Brain pericyte (primary cell): Measurements from ENCODE around the gene SUPV3L1.

ENCODE experiments used
- DNase-seq: peaks from one replicate; pipeline ENCODE4 v3.0.0-alpha.2; 2012; ENCODE audit warnings: low read depth, low spot score

The SUPV3L1 gene

DNA sequence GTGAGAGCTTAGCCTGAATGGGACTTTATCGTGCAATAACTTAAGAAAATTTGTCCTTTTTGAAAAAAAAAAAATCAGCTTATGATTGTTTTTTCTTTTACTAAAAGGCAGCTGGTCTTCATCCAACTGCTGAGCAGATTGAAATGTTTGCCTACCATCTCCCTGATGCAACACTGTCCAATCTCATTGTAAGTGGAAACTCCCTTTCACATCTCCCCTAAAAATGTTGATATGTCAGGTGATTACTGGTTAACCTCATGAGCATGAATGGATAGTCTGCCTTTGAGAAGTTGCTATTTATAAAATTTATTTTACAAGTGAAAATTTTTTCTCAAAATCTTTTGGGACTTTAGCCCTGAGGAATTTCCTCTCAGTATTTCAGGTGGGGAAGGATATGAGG is 22.3 kb downstream of the SUPV3L1 start:
- DNase-seq, result no peak

DNA sequence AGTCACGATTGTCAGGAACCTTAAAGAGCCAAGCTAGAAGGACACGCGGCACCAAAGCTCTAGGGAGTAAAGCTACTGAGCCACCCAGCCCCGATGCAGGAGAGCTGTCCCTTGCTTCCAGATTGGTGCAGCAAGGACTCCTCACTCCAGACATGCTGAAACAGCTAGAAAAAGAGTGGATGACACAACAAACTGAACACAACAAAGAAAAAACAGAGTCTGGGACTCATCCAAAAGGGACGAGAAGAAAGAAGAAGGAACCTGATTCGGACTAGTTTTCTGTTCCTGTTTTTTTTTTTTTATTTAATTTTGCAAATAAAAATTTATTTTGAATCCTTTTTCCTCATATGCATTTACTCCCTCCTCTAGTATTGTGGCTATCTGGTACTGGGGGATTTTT is 28.7 kb downstream of the SUPV3L1 start:
- DNase-seq, result no peak

DNA sequence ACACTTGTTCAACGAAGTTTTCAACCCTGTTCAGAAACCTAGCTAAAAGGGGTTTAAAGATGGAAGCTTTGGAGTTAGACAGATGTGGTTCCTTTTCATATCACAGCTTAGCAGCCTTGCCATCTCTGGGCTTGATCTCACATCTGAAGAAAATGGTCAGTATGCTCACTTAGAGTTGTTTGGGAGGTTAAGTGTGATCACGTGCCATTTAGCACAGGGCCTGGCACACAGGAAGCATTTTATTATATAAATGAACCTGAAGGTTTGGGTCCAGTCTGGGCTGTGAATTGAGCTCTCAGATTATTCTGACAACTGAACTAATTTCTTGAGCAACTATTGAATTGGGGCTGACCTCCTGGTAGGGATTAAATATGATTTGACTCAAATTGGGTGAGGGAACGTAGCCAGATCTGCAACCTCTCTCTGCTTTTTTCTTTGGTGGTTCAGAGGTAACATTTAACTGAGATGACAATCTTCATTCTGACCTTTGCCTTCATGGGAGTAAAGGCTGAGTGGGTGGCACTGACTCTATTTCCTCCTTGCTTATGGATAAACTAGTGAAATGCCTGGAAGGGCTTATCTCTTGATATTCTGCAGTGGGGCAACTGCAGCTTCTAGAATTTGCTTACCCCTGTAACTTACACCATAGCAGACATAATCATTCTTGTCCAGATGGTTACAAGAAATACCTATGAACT is 29.9 kb downstream of the SUPV3L1 start:
- DNase-seq, result no peak

DNA sequence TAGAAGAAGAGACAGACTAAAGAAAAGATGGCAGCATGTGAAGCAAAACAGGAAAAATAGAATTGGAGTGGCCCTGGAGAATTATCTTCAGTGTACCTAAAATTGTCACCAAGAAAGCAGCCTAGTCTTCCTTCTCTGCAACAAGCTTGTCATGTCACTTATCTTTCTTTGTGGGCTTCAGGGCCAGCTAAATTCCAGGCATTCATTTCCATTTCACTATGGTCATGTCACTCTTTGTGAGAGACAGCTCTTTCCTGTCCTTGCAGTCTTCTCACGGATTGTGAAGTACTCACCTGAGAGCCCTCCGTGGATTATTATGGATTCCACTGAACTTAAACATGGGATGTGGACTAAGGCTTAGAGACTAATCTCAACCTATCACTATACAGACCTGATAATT is 31.1 kb downstream of the SUPV3L1 start:
- no peak for DNase-seq

DNA sequence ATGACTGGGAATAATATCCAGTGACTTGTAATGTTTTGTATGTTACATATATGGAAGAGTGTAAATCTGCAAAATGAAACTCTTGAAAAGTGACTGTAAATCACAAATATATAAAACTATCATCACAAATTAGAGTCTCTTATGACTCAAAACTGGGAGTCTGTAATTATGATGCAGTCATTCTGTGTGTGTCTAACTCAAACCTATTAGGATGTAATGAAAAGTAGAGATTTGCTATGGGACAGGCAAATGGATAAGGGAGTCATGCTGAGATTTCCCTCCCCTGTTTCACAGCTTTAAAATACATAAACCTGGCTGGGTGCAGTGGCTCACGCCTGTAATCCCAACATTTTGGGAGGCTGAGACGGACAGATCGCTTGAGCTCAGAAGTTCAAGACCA is 31.5 kb downstream of the SUPV3L1 start:
- no peak for DNase-seq

DNA sequence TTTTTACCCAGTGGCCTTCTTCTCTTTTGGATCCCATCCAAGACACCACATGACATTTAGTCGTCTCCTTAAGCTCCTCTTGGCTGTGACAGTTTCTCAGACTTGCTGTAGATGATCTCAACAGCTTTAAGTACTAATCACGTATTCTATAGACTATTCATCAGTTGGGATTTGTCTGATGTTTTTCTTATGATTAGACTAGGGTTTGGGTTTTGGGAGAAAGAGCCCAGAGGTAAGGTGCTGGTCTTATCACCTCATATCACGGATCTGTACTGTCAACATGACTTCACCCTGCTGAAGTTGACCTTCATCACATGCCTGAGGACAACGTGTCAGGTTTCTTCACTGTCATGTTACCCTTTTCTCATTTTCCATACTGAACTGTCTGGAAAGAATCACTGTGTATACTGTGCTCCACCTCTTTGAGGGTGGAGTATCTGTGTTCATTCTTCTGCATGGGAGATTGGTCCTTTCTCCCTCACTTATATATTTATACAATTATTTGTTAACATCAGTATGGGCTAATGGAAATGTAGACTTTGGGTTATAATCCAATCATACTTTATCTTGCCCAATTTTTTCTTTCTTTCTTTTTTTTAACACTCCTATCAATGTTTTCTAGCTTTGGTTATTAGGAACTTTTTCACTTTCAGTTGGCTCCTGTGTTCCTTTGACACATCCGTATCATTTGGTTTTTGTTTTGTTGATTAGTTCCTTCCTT is 33.7 kb downstream of the SUPV3L1 start:
- no peak for DNase-seq

DNA sequence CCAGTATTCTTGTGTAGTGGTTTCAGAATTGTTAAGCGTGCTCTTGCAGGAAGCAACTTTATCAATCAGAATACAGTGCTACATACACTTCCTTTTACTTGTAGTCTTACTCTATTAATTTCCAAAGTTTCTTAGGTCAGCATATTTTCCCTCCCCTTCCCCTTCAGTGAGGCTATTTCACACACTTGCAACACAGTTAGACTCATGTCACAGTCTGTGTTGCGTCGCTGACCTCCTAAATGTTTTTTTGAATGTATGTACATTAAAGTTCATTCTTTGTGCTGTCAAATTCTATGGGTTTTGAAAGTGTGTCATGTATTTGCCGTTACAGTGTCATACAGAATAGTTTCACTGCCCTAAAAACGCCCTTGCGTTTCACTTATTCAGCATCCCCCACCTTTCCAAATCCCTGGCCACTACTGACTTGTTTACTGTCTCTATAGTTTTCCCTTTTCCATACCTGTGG is 34.7 kb downstream of the SUPV3L1 start:
- no peak for DNase-seq

DNA sequence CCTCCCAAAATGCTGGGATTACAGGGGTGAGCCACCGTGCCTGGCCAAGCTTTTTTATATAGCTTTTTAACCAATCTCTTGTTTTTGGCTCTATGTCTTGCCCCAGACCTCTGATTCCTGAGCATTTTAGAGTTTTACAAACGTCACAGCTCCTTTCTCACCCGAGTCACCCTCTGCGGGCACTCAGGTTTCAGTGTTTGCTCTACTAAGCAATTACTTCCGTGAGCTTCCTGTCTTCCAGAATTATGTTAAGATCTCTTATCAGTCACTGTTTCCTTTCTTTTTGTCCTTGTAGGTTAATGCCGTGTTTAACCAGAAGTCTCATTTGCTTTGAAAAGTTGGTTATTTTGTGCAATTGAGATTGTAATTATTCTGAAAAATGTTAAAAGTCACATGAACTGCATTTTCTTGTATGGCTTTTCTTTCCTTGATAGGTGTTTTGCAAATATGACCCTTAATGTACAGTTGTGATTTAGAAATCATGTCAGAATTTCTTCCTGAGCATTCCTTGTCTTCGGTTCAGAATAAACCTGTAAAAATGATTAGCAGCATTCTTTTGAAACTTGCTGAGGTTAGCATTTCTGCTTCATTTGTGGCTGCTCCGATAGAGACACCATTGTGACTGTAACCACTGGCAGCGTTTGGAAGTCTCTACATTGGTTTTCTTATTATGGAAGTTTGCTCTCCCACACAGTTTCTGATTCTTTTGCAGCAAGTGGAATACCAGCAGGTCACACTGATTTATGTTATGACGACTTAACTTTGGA is 35.6 kb downstream of the SUPV3L1 start:
- no peak for DNase-seq

DNA sequence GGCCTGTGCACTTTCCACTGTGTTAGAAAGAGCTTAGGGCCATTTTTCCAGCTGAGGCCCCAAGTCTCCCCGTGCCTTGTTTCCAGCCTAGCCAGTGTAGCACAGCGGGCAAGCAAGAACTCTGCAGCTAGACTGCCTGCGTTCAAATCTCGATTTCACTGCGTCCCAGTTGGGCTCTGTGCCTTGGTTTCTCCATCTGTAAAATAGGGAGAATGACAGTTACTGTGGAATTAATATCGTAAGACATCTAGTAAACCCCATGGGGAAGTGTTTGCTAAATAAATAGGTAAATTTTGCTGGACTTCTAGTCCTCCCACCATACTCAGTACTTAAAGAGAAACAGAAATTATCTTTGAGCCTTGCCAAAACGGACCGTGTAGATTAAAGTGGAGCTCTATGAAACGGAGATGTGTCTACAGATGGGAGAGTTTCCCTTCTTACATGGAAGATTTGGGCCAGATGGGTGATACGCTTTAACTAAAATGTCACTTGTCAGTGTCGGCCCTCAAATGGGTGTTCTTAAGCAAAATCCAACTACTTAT is 36.6 kb downstream of the SUPV3L1 start:
- no peak for DNase-seq

DNA sequence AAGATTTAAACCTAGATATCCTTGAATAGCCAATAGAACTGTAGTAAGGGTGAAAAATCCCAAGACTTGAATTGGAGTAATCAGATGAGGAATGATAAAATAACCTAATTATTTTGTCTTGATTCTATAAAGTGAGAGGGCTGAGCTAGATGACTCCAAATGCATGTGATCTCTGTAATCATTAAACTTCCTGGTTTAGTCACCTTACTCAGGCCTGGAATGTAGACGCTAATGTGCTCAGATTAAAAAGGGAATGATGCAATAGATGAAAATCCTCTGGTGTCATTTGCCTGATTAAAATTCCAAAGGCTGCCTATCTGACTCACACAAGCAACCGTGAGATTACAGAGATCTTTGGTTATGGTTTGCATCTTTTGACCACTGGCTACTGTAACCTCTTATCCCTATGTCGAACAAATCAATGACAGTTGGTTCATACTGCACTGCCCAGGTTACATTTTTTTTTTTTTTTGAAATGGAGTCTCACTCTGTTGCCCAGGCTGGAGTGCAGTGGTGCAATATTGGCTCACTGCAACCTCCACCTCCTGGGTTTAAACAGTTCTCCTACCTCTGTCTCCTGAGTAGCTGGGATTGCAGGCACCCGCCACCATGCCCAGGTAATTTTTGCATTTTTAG is 37.2 kb downstream of the SUPV3L1 start:
- DNase-seq, result no peak

DNA sequence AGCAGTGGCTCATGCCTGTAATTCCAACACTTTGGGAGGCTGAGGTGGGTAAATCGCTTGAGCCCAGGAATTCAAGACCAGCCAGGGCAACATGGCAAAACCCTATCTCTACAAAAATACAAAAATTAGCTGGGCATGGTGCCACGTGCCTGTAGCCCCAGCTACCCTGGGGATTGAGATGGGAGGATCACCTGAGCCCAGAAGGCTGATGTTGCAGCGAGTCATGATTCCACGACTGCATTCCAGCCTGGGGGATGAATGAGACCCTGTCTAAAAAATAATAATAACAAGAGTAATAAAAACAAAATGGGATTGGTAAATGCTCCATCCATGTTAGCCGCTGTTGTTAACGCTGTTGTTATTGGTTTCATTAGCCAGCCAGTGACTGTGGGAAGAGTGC is 38.8 kb downstream of the SUPV3L1 start:
- no peak for DNase-seq

DNA sequence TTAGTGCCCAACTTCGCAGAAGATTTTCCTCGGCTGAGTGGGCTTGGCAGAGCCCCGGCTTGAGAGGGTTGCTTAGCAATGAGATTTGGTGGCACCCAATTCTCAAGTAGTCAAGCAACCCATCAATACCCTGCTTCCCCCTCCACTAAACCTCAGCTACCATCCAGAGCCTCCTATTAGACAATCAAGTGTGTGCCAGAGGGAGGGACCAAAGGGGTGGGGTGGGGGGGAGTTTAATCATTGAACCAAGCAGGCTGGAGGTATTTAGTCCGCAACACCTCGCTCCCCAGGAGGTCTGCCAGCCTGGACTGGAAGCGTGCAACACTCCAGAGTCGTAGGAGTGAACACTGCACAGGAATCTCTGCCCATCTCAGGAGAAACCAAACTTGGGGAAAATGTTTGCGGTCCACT is 40.0 kb downstream of the SUPV3L1 start, which contains the start of gene HKDC1:
TSS of gene HKDC1 (plus strand) at position 292 of the 411 bp plus-strand sequence. CDS start at position 396, 104 bp downstream.
- no peak for DNase-seq

DNA sequence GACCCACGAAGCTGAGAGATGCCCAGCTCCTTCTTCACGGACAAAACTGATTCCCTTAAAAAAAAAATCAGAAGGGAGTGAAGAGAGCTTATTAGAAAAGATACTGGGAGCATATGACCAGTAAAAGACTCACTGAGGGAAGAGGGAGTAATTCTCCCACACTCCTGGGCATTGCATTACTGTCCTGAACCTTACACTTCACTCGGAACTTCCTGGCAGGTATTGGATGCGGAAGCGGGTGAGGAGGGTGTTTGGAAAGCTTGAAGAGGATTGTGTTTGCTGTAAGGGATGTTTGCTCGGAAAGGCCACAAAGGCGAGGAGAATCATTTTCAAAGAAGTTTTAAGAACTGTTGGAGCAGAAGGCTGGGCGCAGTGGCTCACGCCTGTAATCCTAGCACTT is 40.5 kb downstream of the SUPV3L1 start:
- DNase-seq, result no peak

DNA sequence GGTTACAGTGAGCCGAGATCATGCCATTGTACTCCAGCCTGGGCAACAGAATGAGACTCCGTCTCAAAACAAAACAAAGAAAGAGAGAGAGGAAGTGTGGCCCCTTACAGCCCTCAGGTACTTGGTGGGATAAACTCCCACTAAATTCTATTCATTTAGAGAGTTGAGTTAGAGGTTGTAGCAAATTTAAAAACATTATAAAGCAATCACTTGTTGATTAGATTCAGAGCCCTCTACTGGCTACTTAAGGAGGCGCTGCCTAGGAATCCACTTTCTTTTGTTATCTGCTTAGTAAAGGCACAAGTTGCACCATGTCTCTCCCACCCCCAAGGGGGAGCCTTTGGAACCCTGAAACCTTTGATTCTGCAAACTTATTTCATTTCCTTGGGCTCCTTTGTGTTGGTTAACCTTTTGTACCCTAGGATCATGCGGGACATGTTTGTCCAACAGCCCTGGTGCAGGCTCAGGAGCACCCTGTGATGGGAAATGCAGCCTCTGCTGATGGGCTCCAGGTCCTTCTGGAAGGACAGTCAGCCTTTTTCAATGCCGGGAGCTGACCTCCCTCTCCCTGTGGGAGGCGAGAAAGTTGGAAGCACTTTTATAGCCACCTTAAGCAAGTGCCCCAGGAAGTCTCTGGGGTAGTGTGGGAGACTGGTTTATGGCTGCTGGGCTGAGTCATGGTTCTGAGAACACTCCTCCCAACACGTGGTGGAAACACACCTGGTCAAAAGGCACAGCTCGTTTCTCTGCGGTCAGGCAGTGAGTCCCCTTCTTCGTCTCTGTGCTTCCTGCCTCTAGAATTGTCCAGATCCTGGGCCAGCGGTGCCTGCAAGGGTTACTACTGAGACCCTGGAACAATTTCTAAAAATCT is 42.4 kb downstream of the SUPV3L1 start:
- DNase-seq, result no peak

DNA sequence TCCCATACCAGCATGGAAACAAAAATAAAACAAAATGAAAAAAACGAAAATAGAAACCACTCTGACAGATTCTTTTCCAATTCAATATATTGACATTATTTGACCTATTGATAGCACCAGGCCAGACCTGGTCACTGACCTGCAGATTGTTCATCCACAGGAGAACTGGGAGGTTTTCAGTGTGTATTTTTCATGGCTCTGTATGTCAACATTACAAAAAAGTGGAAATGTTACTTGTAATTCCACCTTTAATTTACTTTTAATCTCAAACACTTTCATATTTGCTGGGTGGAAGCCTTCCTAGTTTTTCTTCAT is 43.0 kb downstream of the SUPV3L1 start:
- no peak for DNase-seq

DNA sequence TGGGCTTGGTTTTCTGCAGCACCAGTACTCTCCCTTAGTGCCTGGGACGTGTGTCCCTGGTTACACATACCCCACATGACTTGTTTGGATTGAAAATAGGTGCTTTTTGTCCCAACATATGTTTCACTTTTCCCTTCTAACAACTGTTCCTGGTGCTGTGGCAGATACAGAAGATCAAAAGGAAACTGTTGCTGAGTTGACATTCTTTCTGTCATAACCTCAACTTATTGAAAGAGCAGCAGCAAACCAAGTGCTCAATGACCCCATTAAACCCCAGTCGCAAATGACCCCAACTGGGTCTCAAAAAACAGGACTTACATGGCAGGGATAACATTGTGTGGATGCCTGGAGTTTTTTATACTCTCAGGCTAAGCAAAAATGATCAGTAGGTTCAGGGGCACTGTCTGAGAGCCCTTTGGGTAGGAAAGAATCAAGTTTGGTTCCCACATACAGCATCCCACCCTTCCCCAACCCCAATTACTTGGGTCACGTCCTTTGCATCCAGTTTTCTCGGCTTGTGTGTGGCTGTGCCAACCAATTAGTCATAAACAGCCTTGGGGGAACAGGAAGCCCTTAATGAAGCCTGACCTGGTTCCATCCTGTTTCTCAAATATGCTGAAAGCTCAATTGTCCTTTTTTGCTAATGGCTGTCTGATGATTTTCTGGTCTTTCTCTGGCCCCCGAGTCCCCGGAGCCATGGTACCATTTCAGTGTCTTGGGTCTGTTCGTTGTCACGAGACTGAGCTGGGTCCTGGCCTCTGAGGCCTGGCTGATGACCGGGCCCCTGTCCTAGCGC is 45.0 kb downstream of the SUPV3L1 start:
- no peak for DNase-seq

DNA sequence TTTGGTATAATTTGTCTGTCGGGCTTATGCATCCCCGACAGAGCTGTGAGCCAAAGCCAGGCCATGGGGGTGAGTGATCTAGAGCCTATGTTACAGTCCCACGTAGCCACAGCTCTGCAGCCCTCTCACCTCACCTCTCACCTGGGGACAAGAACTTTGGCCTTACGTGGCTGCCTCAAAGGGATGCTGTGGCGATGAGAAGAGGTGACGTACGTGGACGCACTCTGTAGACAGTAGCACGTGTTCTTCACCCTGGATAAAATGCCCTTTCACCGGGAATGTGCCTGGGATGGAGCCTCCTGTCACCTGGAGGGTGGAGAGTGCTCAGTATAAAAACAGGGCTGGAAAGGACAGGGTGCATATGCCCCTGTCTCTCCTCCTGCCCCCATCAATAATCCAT is 45.6 kb downstream of the SUPV3L1 start:
- no peak for DNase-seq

DNA sequence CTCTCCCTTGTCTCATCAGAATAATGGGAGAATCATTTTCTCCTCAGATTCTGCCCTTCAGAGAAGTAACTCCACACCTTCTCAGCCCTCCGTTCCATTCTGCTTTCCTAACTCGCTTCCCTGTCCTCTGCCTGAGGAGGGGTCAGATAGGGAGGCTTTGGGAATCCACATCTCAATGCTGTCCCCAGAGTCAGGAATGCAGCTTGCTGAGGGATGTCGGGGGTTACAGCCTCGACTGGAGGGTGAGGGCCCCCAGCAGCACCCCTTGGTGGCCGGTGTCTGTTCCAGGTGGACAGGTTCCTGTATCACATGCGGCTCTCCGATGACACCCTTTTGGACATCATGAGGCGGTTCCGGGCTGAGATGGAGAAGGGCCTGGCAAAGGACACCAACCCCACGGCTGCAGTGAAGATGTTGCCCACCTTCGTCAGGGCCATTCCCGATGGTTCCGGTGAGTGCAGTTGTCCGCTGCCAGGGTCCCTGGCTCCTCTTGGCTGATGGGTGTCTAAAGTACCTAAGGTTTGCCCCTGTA is 47.0 kb downstream of the SUPV3L1 start:
- no peak for DNase-seq

DNA sequence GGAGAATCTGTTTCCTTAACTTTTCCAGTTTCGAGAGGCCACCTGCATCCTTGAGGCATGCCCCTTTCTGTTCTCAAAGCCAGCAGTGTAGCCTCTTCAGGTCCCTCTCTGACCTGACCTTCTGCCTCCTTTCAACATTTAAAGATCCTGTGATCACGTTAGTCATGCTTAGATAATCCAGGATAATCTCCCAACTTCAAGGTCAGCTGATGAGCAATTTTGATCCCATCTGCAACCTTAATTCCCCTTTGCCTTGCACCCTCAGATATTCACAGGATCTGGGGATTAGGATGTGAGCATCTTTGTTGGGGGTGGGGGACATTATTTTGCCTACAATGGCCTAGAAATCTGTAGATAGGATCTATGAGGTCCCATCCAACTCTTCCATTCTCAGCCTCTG is 48.1 kb downstream of the SUPV3L1 start:
- DNase-seq, result no peak

DNA sequence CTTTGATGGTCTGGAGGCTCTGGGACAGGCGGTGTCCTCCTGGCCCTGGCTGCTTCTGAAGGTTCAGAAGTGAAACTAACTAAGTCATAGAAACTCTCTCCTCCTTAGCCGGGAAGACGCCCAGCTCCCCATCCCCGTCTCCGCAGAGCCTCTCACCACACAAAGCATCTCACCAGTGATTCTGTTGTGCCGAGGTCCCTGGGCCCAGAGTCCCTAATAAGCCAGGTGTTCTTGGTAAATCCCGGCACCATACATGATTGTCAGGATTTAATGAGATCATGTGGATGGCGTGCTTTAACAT is 49.5 kb downstream of the SUPV3L1 start:
- no peak for DNase-seq
